H1 (cell line): ENCODE results near the gene CACNB4. TPM values are rescaled to one million over a fixed set of nuclear protein-coding genes. Genes with fewer than 3 reads are reported as not detected.

Source experiments
- CTCF ChIA-PET: fragments of 300-600 bp; sonication (Branson Sonifier 250); formaldehyde crosslinking; loops from one replicate; lab custom pipeline; 2021; ENCODE audit not compliant: partially characterized antibody; lab: Charles Lee
- POLR2A ChIA-PET: fragments of 300-600 bp; sonication (Branson Sonifier 250); formaldehyde crosslinking; loops from one replicate; lab custom pipeline; 2021; ENCODE audit warnings: inconsistent platforms; ENCODE audit not compliant: partially characterized antibody; lab: Charles Lee
- DNase-seq, 2 experiments: peaks; one replicate each; pipeline versions ENCODE4 v3.0.0 to v3.0.0-alpha.2; 2010 to 2022; ENCODE audit warnings: low spot score in 2 of 2, low read depth in 1 of 2, mixed read lengths in 1 of 2
- FAIRE-seq: peaks from 2 replicates; lab custom pipeline; 2011; peaks lifted over from hg19 to GRCh38; lab: Jason Lieb, UNC
- H2AFZ ChIP-seq: 2 replicates; pipeline ENCODE4 v1.8.1; 2012; ENCODE audit warnings: low read length, inconsistent platforms
- H2AK5ac ChIP-seq: 2 replicates; pipeline ENCODE4 v1.6.1; 2013; ENCODE audit warnings: low read depth, low read length
- H2BK120ac ChIP-seq: replicated peaks from 2 replicates; pipeline ENCODE3; 2013; ENCODE audit warnings: low read depth, low read length, inconsistent platforms
- H2BK12ac ChIP-seq: 2 replicates; pipeline ENCODE4 v1.6.1; 2013; ENCODE audit warnings: low read depth, low read length
- H2BK15ac ChIP-seq: 2 replicates; pipeline ENCODE4 v1.6.1; 2013; ENCODE audit warnings: low read length
- H2BK20ac ChIP-seq: 2 replicates; pipeline ENCODE4 v1.6.1; 2013; ENCODE audit warnings: low read length
- H2BK5ac ChIP-seq: 2 replicates; pipeline ENCODE4 v1.6.1; 2013; ENCODE audit warnings: low read depth, low read length
- H3K14ac ChIP-seq: 2 replicates; pipeline ENCODE4 v1.6.1; 2013; ENCODE audit warnings: inconsistent platforms; ENCODE audit not compliant: insufficient read length
- H3K18ac ChIP-seq: 2 replicates; pipeline ENCODE4 v1.6.1; 2013; ENCODE audit warnings: low read length; ENCODE audit errors: extremely low read depth
- H3K23ac ChIP-seq: 2 replicates; pipeline ENCODE4 v1.6.1; 2013; ENCODE audit warnings: inconsistent platforms; ENCODE audit not compliant: insufficient read length
- H3K23me2 ChIP-seq: 2 replicates; pipeline ENCODE4 v1.6.1; 2013; ENCODE audit warnings: low read depth, low read length
- H3K27ac ChIP-seq: 2 replicates; pipeline ENCODE4 v1.6.1; 2011; ENCODE audit warnings: low read depth, low read length, inconsistent platforms
- H3K27me3 ChIP-seq, 4 experiments: replicated peaks in 1 of 4; 1 replicate in 1 of 4; 2 replicates in 3 of 4; pipeline versions ENCODE4 v1.6.1 to v1.8.1; 2011 to 2013; ENCODE audit warnings: low read length in 3 of 4, mild to moderate bottlenecking in 3 of 4, inconsistent platforms in 2 of 4, mixed read lengths in 2 of 4, moderate library complexity in 1 of 4; ENCODE audit not compliant: control insufficient read depth in 3 of 4, insufficient read depth in 3 of 4; ENCODE audit errors: extremely low read depth in 1 of 4
- H3K36me3 ChIP-seq, 4 experiments: 2 replicates each; pipeline versions ENCODE4 v1.6.1 to v1.8.1; 2011 to 2013; ENCODE audit warnings: mild to moderate bottlenecking in 4 of 4, low read length in 3 of 4, moderate library complexity in 2 of 4, control low read depth in 1 of 4, inconsistent platforms in 1 of 4; ENCODE audit not compliant: insufficient read depth in 4 of 4, control insufficient read depth in 2 of 4
- H3K4ac ChIP-seq: replicated peaks from 2 replicates; pipeline ENCODE3; 2013; ENCODE audit warnings: low read length, low read depth, mixed read lengths, inconsistent platforms; ENCODE audit not compliant: insufficient read length
- H3K4me1 ChIP-seq, 4 experiments: replicated peaks in 1 of 4; 1 replicate in 1 of 4; 2 replicates in 3 of 4; pipeline versions ENCODE4 v1.6.1 to v1.8.1; 2011 to 2013; ENCODE audit warnings: low read length in 3 of 4, inconsistent platforms in 2 of 4, mixed read lengths in 1 of 4; ENCODE audit not compliant: insufficient read depth in 4 of 4, control insufficient read depth in 3 of 4
- H3K4me2 ChIP-seq, 2 experiments: 2 replicates each; pipeline versions ENCODE4 v1.6.1 to v1.8.1; 2011 to 2013; ENCODE audit warnings: low read depth in 2 of 2, low read length in 2 of 2, control low read depth in 1 of 2, inconsistent platforms in 1 of 2, mild to moderate bottlenecking in 1 of 2; ENCODE audit not compliant: insufficient read depth in 1 of 2
- H3K4me3 ChIP-seq, 4 experiments: fragments of 200-600, 300-600 bp in 1 of 4; sonication (generic), shearing (Covaris generic), sonication (Bioruptor Twin) in 1 of 4; 2 replicates each; pipeline versions ENCODE4 v1.5.1 to v1.8.1; 2011 to 2016; ENCODE audit warnings: low read length in 4 of 4, low read depth in 3 of 4, control low read depth in 2 of 4, inconsistent platforms in 2 of 4, mild to moderate bottlenecking in 2 of 4, mixed read lengths in 1 of 4, moderate library complexity in 1 of 4; ENCODE audit not compliant: insufficient read depth in 2 of 4; ENCODE audit errors: extremely low read depth in 1 of 4
- H3K56ac ChIP-seq: replicated peaks from 2 replicates; pipeline ENCODE3; 2013; ENCODE audit warnings: low read depth, mild to moderate bottlenecking, mixed read lengths, low read length, inconsistent platforms; ENCODE audit not compliant: insufficient read length
- H3K79me1 ChIP-seq: 2 replicates; pipeline ENCODE4 v1.6.1; 2013; ENCODE audit warnings: low read depth, low read length, control low read depth
- H3K79me2 ChIP-seq, 2 experiments: 2 replicates each; pipeline versions ENCODE4 v1.6.1 to v1.8.1; 2012 to 2013; ENCODE audit warnings: low read length in 2 of 2, mild to moderate bottlenecking in 2 of 2, inconsistent platforms in 1 of 2; ENCODE audit not compliant: insufficient read depth in 2 of 2, control insufficient read depth in 1 of 2
- H3K9ac ChIP-seq, 4 experiments: replicated peaks in 1 of 4; 1 replicate in 1 of 4; 2 replicates in 3 of 4; pipeline versions ENCODE4 v1.6.1 to v1.8.1; 2011 to 2013; ENCODE audit warnings: low read depth in 3 of 4, low read length in 3 of 4, control low read depth in 2 of 4, mild to moderate bottlenecking in 2 of 4, moderate library complexity in 2 of 4, inconsistent platforms in 1 of 4; ENCODE audit errors: extremely low read depth in 1 of 4
- H3K9me3 ChIP-seq, 2 experiments: 2 replicates each; pipeline versions ENCODE4 v1.6.1 to v1.8.1; 2012 to 2013; ENCODE audit warnings: mild to moderate bottlenecking in 2 of 2, moderate library complexity in 2 of 2, control low read depth in 1 of 2, inconsistent platforms in 1 of 2, low read depth in 1 of 2, low read length in 1 of 2, mixed read lengths in 1 of 2; ENCODE audit not compliant: insufficient read depth in 2 of 2
- H4K20me1 ChIP-seq, 2 experiments: replicated peaks in 1 of 2; 2 replicates each; pipeline versions ENCODE3 to v1.8.1; 2011 to 2013; ENCODE audit warnings: inconsistent platforms in 2 of 2, low read length in 2 of 2, mild to moderate bottlenecking in 1 of 2; ENCODE audit not compliant: insufficient read depth in 2 of 2, control insufficient read depth in 1 of 2
- H4K5ac ChIP-seq: 2 replicates; pipeline ENCODE4 v1.6.1; 2013; ENCODE audit warnings: low read length, low read depth, mixed read lengths, inconsistent platforms; ENCODE audit not compliant: insufficient read length
- H4K8ac ChIP-seq: 2 replicates; pipeline ENCODE4 v1.8.0; 2013; ENCODE audit warnings: mild to moderate bottlenecking, moderate library complexity, low read length, inconsistent platforms; ENCODE audit not compliant: insufficient read depth; ENCODE audit errors: extremely low read depth
- H4K91ac ChIP-seq: replicated peaks from 2 replicates; pipeline ENCODE3; 2013; ENCODE audit warnings: low read length, mixed read lengths, inconsistent platforms; ENCODE audit not compliant: insufficient read length
- CREB1 ChIP-seq: IDR thresholded peaks from 2 replicates; pipeline ENCODE4 v1.6.1; 2012; ENCODE audit warnings: inconsistent platforms
- KDM4A ChIP-seq: IDR thresholded peaks from one replicate; pipeline ENCODE4 v1.7.1; 2012; ENCODE audit warnings: low read depth, mild to moderate bottlenecking, moderate library complexity, low read length, inconsistent platforms; ENCODE audit not compliant: severe bottlenecking
- MAFK ChIP-seq: IDR thresholded peaks from 2 replicates; pipeline ENCODE4 v1.6.1; 2012; ENCODE audit warnings: low read depth, mild to moderate bottlenecking, improper control_type of control experiment, low read length
- SUZ12 ChIP-seq: fragments of 200-600 bp; sonication (generic); IDR thresholded peaks from 2 replicates; pipeline ENCODE4 v1.6.1; 2012; ENCODE audit warnings: mild to moderate bottlenecking, inconsistent platforms, low read length, moderate library complexity, mixed read lengths
- WGBS, 2 experiments: shearing (Covaris generic) in 1 of 2; methylation state at CpG; one replicate each; pipeline versions ENCODE4 v1.1.6 to v1.1.7; 2013 to 2015; ENCODE audit warnings: low lambda C conversion rate in 2 of 2, mixed read lengths in 2 of 2, inconsistent platforms in 1 of 2, low coverage in 1 of 2, missing lambda C conversion rate in 1 of 2; ENCODE audit not compliant: insufficient replicate concordance in 2 of 2, insufficient coverage in 1 of 2, insufficient read length in 1 of 2; ENCODE audit errors: extremely low coverage in 1 of 2, missing lambda C conversion rate in 1 of 2; 5-methylcytosine and 5-hydroxymethylcytosine counted together
- polyA plus RNA-seq, 7 experiments: library from polyadenylated mRNA; depleted of rRNA in 3 of 7; stranded (reverse) in 5 of 7; unstranded in 2 of 7; fragments of >200 nt in 5 of 7; fragments of 200-250 nt in 2 of 7; gene quantifications; 1 replicate in 5 of 7; 2 replicates in 1 of 7; 4 replicates in 1 of 7; pipeline versions ENCODE4 v1.2.1 to v1.2.3, GENCODE V29; 2011 to 2013; ENCODE audit warnings: missing spikeins in 2 of 7, mixed read lengths in 2 of 7
- total RNA-seq: library from RNA; stranded (reverse); fragmentation: NEBNext Ultra II Directional; extraction: Animal tissue kit (Norgen Biotek cat#: 25700); gene quantifications from 2 replicates; pipeline ENCODE4 v1.2.1, GENCODE V29; 2021

The CACNB4 gene
- total and polyA plus RNA-seq, 2 of the 8 experiments (the other 6 are each of a cell fraction or from before 2014, with no cell fraction given) = 2.0 to 4.0 TPM

DNA sequence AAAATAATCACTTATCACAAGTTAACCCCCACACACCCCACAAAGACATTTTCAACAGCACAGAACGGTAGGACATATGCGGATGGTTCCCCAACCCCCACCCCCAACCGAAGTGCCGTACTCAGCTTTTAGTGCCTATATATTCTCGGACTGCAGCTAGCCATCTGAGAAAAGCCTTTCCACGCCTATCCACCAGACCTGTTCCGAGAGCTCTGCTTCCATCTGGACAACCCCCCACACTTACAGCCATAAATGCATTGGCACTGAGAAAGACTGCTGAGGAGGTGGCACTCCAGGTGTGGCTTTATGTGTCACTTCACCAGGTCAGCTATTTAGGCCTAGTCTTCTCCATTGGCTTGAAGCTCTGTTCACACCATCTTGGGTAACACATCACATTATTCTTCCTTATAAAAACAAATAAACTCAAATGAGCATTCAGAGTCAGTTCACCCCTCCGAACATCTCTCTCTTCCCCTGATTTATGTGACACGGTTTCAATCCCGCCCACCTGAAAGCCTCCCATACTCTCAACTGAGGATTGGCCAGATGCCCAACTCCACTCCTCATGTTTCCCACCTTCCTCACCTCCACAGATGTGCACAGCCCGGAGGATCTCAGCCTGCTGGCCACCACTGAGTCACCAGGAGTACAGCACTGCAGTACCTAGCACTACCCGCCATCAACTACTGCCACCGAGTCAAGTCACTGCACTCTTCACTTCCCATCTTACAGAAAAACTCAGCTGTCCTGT is 127.4 kb downstream of the CACNB4 start:
- no peak for DNase-seq
- Histone ChIP-seq H3K56ac (no peak overlapping the region), H2BK12ac (no peak overlapping the region; the same call in 1 of the 2 replicates), H3K4me1 (peaks cover 0 to 5% (median 3%) of the 10 kb centered on the region in 4 experiments; a peak in 3 of 7 replicates), H3K27ac (no peak overlapping the region), H4K20me1 (no peaks in the 10 kb centered on the region), H4K8ac (no peak overlapping the region), H3K14ac (no peak overlapping the region), H3K9me3 (no peaks in the 10 kb centered on the region), H4K91ac (no peak overlapping the region), H3K4me3 (no peak overlapping the region), H2BK120ac (no peak overlapping the region), H3K27me3 (no peaks in the 10 kb centered on the region), H3K23me2 (no peaks in the 10 kb centered on the region), H3K9ac (no peak overlapping the region), H2AFZ (no peak overlapping the region), H3K36me3 (no peaks in the 10 kb centered on the region), H3K23ac (no peak overlapping the region), H3K79me1 (no peaks in the 10 kb centered on the region), H2BK15ac (0 out of 2 replicates have a peak overlapping the region, but pooled peaks have one; percentile 34), H3K79me2 (no peaks in the 10 kb centered on the region), H2BK5ac (no peak overlapping the region), H4K5ac (no peak overlapping the region), H2AK5ac (no peak overlapping the region), H3K18ac (no peak overlapping the region), H3K4ac (no peak overlapping the region), H3K4me2 (no peak overlapping the region), H2BK20ac (no peak overlapping the region)
- FAIRE-seq = no peak
- TF ChIP-seq SUZ12 = no peak
- no peak for TF ChIP-seq KDM4A
- TF ChIP-seq MAFK = no peak
- no peak for TF ChIP-seq CREB1
- WGBS, 2 experiments = 92% methylated on average over 13 of the region's 13 CpGs; no CpG with 5 or more reads in 1 of the 2 experiments
- CTCF ChIA-PET = interaction anchor here (1.0 to 3.1 kb wide), 4 partner anchors 11 to 54 kb away, joined by 3 to 10 read pairs (median 6); no protein-coding TSS in a partner anchor
- POLR2A ChIA-PET = no interaction called here
